Measurements from ENCODE around the gene FITM1.

Gene FITM1

DNA sequence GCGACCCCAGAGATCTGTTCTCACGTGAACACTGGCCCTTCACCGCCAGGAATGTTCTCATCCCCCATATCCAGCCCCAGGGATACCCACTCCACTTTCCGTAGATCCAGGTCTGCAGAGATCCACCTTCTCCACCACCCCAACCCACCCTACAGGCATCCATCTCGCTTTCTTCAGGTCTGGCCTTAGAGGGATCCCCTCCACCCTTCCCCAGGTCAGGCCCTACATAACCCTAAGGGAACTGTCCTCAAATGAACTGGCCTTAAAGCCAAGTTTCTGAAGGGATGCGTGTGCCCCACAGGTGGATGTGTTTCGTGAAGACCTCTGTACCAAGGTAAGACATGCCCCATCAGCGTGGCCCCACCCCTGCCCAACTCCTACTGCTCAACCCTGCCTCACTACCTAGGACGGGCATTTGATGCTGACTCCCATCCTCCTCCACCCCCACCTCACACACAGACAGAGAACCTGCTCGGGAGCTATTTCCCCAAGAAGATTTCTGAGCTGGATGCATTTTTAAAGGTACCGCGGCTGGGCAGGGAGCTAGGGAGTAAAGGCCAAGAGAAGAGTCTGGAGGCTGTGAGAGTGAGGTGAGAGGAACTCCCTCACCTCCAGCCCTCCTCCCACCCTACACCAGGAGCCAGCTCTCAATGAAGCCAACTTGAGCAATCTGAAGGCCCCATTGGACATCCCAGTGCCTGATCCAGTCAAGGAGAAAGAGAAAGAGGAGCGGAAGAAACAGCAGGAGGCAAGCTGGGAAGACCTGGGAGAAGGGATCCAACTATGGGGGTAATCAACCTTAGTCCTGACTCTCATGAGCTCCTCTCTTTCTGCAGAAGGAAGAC is 6.4 kb downstream of the FITM1 start:
- Histone ChIP-seq H3K4me3 (ENCODE audit: low read length) (peak overlapping the region; percentile 80), H3K4me2 (ENCODE audit: low read length) (peak overlapping the region; percentile 91), H3K27me3 (ENCODE audit: control insufficient read depth, insufficient read depth, low read length) (no peaks in the 10 kb centered on the region), H3K9ac (ENCODE audit: low read depth, low read length) (peak overlapping the region; percentile 92), H3K36me3 (ENCODE audit: insufficient read depth, low read length) (peaks cover 26% of the 10 kb centered on the region), H3K4me1 (ENCODE audit: control insufficient read depth, insufficient read depth, low read length) (peaks cover 28% of the 10 kb centered on the region), H3K9me3 (replicated peaks; ENCODE audit: low read length) (no peaks in the 10 kb centered on the region)

DNA sequence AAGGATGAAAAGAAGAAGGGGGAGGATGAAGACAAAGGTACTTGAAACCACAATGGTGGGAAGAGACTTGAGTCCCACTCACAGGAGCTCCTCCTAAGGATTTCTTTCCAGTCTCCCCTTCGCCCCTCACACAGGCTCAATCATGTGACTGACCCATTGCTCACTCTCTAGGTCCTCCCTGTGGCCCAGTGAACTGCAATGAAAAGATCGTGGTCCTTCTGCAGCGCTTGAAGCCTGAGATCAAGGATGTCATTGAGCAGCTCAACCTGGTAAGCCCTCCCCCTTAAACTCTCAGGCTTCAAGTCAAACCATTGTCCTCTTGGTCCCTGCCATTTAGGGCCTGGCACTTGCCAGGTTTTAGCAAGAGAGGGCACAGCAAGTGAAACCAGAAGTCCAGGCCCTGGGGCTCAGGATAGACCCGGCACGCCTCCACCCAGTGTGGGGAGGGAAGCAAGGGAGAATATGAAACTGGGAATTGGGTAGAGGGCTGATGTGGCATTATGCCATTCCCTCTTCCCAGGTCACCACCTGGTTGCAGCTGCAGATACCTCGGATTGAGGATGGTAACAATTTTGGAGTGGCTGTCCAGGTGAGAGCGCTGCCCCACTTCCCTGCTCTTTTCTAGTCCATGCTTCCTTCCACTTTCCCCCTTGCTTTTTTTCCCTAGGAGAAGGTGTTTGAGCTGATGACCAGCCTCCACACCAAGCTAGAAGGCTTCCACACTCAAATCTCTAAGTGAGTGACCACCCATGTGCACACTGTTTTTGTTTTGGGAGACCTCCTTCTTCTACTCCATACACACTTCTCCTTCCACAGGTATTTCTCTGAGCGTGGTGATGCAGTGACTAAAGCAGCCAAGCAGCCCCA is 7.3 kb downstream of the FITM1 start:
- no peak overlapping the region for H3K4me3 ChIP-seq (ENCODE audit: low read length)
- no peak overlapping the region for H3K4me2 ChIP-seq (ENCODE audit: low read length)
- H3K9me3 ChIP-seq (replicated peaks; ENCODE audit: low read length) = no peaks in the 10 kb centered on the region
- no peak overlapping the region for H3K9ac ChIP-seq (ENCODE audit: low read depth, low read length)
- H3K36me3 ChIP-seq (ENCODE audit: insufficient read depth, low read length) = peaks cover 26% of the 10 kb centered on the region
- H3K27me3 ChIP-seq (ENCODE audit: control insufficient read depth, insufficient read depth, low read length) = no peaks in the 10 kb centered on the region
- H3K4me1 ChIP-seq (ENCODE audit: control insufficient read depth, insufficient read depth, low read length) = peaks cover 24% of the 10 kb centered on the region

DNA sequence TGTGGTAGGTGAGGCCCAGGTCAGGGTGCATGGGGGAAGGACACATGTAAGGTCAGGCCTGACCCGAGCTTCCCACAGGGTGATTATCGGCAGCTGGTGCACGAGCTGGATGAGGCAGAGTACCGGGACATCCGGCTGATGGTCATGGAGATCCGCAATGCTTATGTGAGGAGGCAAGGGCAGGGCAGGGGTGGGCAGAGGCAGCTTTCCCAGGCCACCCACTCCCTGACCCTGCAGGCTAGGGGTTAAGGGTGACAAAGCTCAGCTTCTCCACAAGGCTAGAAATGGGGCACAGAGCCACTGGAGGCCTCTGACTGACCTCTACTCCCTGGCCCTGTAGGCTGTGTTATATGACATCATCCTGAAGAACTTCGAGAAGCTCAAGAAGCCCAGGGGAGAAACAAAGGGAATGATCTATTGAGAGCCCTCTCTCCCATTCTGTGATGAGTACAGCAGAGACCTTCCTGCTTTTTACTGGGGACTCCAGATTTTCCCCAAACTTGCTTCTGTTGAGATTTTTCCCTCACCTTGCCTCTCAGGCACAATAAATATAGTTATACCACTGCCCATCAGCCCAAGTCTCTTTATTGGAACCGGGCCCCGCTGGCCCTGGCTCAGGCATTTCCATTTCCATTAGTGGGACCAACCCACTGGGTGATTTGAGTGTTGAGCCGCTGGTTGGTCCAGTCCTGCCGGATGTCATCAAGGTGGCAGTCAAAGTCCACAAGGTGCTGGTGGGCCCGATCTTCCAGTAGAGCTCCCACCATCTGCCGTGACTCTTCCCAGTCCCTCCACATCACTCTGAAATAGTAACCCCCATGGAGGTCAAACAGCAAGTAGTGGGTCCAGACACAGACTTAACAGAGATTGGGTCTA is 8.2 kb downstream of the FITM1 start:
- Histone ChIP-seq H3K4me2 (ENCODE audit: low read length) (no peak overlapping the region), H3K27me3 (ENCODE audit: control insufficient read depth, insufficient read depth, low read length) (no peaks in the 10 kb centered on the region), H3K4me3 (ENCODE audit: low read length) (no peak overlapping the region), H3K4me1 (ENCODE audit: control insufficient read depth, insufficient read depth, low read length) (peaks cover 30% of the 10 kb centered on the region), H3K9me3 (replicated peaks; ENCODE audit: low read length) (no peaks in the 10 kb centered on the region), H3K36me3 (ENCODE audit: insufficient read depth, low read length) (peaks cover 26% of the 10 kb centered on the region), H3K9ac (ENCODE audit: low read depth, low read length) (no peak overlapping the region)

DNA sequence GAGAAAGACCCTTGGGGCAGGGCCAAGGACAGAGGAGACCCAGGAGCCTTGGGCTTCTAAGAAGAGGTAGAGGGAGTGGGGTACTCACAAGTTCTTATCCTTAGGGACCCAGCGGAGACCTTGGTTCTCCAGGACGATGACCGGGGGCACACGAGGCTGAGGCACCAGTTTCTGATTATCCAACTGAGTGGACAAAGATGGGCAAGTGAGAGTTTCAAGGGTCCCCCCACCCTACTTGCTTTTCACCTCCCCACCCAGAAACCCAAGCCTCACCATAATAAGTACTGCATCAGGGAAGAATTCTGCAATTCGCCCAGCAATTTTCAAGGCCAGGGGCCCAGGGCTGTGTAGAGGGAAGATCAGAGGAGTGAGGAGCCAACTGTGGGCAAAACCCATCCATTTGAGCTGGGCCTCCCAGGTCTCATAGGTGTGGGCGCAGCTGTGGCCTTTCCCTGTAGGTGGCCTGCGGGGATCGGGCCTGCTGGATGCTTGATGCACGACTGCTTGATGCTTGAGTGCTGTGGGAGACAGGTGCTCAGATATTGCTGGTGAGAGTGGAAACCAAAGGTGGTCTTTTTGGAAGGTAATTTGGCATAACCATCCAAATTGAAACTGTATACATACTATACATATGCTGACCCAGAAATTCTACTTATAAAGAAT is 8.9 kb downstream of the FITM1 start:
- Histone ChIP-seq H3K4me1 (ENCODE audit: control insufficient read depth, insufficient read depth, low read length) (peaks cover 35% of the 10 kb centered on the region), H3K4me2 (ENCODE audit: low read length) (peak overlapping the region; percentile 87), H3K9ac (ENCODE audit: low read depth, low read length) (no peak overlapping the region), H3K27me3 (ENCODE audit: control insufficient read depth, insufficient read depth, low read length) (no peaks in the 10 kb centered on the region), H3K4me3 (ENCODE audit: low read length) (no peak overlapping the region), H3K9me3 (replicated peaks; ENCODE audit: low read length) (no peaks in the 10 kb centered on the region), H3K36me3 (ENCODE audit: insufficient read depth, low read length) (peaks cover 32% of the 10 kb centered on the region)

DNA sequence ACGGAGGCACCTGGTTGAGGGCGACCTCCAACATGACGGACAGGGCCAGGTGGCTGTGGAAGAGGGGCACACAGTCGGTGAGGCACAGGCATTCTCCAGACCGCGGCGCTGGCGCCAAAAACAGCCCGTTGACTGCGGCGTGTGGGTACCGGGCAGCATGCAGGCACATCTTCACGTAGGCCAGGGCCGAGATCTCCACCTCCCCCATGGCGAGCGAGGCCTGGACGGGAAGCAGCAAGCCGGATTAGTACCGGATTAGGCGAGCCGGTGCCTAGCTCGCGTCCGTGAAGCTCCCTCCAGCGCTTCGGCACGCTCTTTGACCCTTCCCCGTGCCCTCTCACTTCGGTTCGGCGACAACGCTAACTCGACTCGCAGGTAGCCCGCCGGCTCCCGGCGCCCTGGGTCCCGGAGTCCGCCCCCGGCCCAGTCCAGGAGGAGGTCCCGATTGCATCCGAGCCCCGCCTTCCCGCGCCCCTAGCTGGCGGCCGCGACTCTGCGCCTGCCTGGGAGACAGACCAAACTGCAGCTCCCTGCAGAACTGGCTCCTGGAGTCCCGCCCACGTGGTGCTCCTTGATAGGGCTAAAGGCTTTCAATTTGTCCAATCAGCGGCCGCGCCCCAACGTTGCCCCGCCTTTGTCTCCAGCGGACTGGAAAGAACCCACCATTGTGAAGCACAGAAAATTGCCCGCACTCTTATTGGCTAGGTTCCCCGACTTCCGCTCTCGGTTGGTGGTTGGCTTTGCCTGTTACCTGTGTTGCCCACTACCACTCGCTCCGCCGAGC is 10.8 kb downstream of the FITM1 start, which contains the start of gene EMC9:
EMC9 (minus strand) TSS at position 495 of the 784 bp plus-strand sequence; CDS start at position 208, 287 bp downstream.
- Histone ChIP-seq H3K9me3 (replicated peaks; ENCODE audit: low read length) (no peaks in the 10 kb centered on the region), H3K4me2 (ENCODE audit: low read length) (peak within 1 kb of the TSS; percentile 87), H3K4me3 (ENCODE audit: low read length) (peak within 1 kb of the TSS; percentile 86), H3K4me1 (ENCODE audit: control insufficient read depth, insufficient read depth, low read length) (peaks cover 41% of the 10 kb centered on the region), H3K36me3 (ENCODE audit: insufficient read depth, low read length) (peaks cover 33% of the 10 kb centered on the region), H3K27me3 (ENCODE audit: control insufficient read depth, insufficient read depth, low read length) (no peaks in the 10 kb centered on the region), H3K9ac (ENCODE audit: low read depth, low read length) (peak within 1 kb of the TSS; percentile 88)

DNA sequence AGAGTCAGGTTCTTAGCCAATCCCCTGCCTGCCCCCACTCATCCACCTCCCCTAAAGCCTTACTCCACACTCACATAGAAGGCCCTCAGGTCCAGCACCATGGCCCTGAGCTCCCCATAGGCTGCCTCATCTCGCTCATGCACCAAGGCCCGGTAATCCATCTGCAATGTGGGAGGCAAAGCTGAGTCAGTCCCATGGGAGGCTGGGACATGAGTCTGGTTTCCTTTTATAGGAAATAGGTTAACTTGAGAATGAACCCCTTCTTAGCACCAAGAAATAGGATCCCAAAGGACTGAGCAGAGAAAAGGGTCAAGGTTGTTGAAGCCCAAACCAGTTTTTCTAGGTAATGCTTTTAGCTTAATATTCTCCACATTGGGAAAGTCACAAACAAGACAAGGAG is 13.1 kb downstream of the FITM1 start:
- Histone ChIP-seq H3K36me3 (ENCODE audit: insufficient read depth, low read length) (peaks cover 20% of the 10 kb centered on the region), H3K4me3 (ENCODE audit: low read length) (no peak overlapping the region), H3K9ac (ENCODE audit: low read depth, low read length) (no peak overlapping the region), H3K9me3 (replicated peaks; ENCODE audit: low read length) (no peaks in the 10 kb centered on the region), H3K4me2 (ENCODE audit: low read length) (peak overlapping the region; percentile 9), H3K27me3 (ENCODE audit: control insufficient read depth, insufficient read depth, low read length) (no peaks in the 10 kb centered on the region), H3K4me1 (ENCODE audit: control insufficient read depth, insufficient read depth, low read length) (peaks cover 38% of the 10 kb centered on the region)

DNA sequence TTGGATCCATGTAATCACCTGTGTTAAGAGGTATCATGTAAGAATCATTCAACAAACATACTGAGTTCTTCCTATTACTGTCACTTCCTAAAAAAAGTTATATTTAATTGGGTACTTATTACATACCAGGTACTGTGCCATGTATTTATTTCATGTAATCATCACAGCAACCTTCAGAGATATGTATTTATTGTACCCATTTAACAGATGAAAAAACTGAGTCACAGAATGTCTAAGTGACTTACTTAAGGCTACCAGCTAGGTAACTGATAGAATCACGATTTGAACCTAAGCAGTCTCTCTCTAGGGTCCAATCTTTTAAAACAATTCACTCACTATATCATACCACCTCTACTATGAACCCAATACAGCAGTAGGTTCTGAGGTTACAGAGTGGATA is 14.0 kb downstream of the FITM1 start:
- Histone ChIP-seq H3K9ac (ENCODE audit: low read depth, low read length) (no peak overlapping the region), H3K4me1 (ENCODE audit: control insufficient read depth, insufficient read depth, low read length) (peaks cover 38% of the 10 kb centered on the region), H3K27me3 (ENCODE audit: control insufficient read depth, insufficient read depth, low read length) (no peaks in the 10 kb centered on the region), H3K9me3 (replicated peaks; ENCODE audit: low read length) (no peaks in the 10 kb centered on the region), H3K36me3 (ENCODE audit: insufficient read depth, low read length) (peaks cover 15% of the 10 kb centered on the region), H3K4me2 (ENCODE audit: low read length) (no peak overlapping the region), H3K4me3 (ENCODE audit: low read length) (no peak overlapping the region)

DNA sequence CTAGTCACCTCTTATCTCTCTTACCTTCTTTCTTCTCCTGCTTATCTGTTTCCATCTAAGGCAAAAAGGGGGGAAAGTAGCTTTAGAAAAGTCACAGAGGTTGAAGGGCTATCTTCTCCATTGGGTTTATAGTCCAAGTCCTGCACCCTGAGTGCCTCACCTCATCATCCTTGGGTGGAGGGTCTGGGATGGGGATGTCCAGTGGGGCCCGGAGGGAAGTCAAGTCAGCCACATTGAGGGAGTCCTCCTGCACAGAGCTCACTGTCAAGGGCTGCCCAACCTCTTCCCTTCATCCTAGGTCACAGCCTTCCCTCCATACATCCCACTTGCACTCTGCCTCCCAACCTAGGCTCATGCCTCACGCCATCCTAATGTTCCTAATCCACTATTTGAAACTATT is 14.8 kb downstream of the FITM1 start:
- no peaks in the 10 kb centered on the region for H3K27me3 ChIP-seq (ENCODE audit: control insufficient read depth, insufficient read depth, low read length)
- no peak overlapping the region for H3K9ac ChIP-seq (ENCODE audit: low read depth, low read length)
- peak overlapping the region; percentile 94 for H3K4me2 ChIP-seq (ENCODE audit: low read length)
- no peaks in the 10 kb centered on the region for H3K9me3 ChIP-seq (replicated peaks; ENCODE audit: low read length)
- H3K4me1 ChIP-seq (ENCODE audit: control insufficient read depth, insufficient read depth, low read length) = peaks cover 34% of the 10 kb centered on the region
- peaks cover 18% of the 10 kb centered on the region for H3K36me3 ChIP-seq (ENCODE audit: insufficient read depth, low read length)
- H3K4me3 ChIP-seq (ENCODE audit: low read length) = peak overlapping the region; percentile 93

DNA sequence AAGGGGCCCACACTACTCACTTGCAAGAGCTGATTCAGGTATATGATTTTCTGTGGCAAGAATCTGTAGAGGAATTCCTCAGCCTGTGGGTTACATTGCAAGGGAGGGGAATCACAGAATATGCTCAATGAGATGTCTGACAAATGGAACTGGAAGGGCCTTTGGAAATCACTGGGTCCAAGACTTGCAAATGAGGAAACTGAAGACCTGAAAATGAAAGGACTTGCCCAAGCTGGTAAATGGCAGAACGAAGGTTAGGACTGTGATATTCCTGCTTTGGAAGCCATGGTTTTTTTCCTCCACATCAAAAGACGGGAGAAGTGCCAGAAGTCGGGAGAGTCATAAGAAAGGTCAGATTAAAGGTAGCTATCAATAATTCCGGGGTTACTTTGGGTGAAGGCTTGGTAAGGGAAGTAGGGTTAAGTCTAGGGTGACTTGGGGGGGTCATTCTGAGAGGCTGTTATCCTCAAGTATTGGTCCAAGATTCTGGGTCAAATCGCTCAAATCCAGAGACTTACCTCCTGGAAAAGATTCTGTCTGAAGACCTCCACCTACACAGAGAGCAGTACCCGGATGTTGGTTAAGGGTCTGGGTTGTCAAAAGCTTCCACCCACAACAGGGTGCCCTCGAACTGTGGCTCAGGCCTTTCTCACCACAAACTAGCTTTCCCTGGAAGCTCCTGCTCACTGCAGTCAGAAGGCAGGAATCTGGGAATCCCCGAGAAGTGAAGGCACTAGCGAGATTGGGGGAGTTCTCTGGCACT is 15.4 kb downstream of the FITM1 start:
- H3K4me3 ChIP-seq (ENCODE audit: low read length) = peak overlapping the region; percentile 93
- H3K4me1 ChIP-seq (ENCODE audit: control insufficient read depth, insufficient read depth, low read length) = peaks cover 34% of the 10 kb centered on the region

More for the DNA sequence above, 15.4 kb downstream of the FITM1 start:
- Histone ChIP-seq H3K9ac (ENCODE audit: low read depth, low read length) (peak overlapping the region; percentile 81), H3K27me3 (ENCODE audit: control insufficient read depth, insufficient read depth, low read length) (no peaks in the 10 kb centered on the region), H3K4me2 (ENCODE audit: low read length) (peak overlapping the region; percentile 94), H3K9me3 (replicated peaks; ENCODE audit: low read length) (no peaks in the 10 kb centered on the region), H3K36me3 (ENCODE audit: insufficient read depth, low read length) (peaks cover 24% of the 10 kb centered on the region)

Measured in skeletal muscle satellite cell (primary cell).